ENCODE results near the gene CUX1. TPM values are rescaled to one million over a fixed set of nuclear protein-coding genes. Genes with fewer than 3 reads are reported as not detected.
A peak's percentile ranks its signal among the peaks of the same experiment; 100 is the strongest.
"Not testable (repeated sequence)": the region's sequence is repeated elsewhere in the genome, so short reads cannot be mapped to it uniquely, and the experiment has no call there.

CUX1 gene
- total RNA-seq, 2 donors from 2014 or later, result 87.6 to 120 TPM

DNA sequence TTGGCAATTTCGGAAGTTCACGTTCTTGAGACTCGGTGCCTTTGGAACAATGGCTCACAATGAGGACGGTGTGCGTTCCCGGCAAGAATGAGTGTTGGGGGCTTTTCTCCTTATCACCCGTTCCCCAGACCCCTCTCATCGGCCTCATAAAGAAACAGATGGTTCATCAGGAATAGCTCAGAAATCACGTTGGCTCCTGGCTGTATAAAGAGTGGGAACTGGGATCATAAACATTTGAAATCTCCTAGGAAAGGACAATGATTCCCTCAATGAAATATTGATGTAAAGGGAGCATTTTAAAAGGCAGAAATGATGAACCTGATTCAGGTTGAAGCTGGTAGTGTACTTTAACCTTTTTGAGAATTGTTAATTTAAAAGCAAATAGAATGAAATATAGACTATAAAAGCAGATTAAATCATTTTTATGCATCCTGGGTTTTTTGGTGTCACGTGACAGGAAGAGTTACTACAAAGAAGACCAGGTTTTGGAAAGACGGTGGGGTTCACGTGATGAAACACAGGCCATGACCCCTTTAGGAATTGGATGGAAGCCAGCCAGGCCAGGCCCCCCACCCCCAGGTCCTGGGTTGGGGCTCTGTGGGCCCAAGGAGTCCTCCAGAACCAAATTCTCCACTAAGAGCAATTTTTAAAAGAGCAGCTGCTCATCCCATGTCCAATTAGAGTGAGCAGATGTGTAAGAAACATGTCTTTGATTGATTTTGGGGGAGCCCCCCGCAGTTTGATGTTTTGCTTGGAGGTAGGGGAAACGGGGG lies 63.0 kb downstream of the CUX1 start:
- intact Hi-C loops (cut with DNase I), result loop anchor here in 1 of 2 donors (5.0 kb wide), 1 partner anchor 718 kb away; no protein-coding TSS in a partner anchor
- peak; percentile 54 for DNase-seq (ENCODE audit: low spot score)

DNA sequence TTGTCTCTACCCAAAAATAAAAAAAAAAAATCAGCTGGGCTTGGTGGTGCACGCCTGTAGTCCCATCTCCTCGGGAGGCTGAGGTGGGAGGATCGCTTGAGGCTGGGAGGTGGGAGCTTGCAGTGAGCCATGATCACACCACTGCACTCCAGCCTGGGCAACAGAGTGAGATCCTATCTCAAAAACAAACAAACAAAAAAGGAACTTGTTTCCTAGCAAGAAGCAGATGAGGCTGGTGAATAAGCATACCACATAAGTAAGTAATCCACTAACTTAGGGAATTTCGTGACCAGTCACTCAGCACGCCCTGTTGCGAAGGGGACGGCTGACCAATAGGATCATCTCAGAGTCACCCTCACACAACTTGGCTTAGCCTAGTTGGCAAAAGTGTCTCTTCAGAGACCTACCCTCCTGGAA lies 64.6 kb downstream of the CUX1 start:
- no peak for DNase-seq (ENCODE audit: low spot score)
- intact Hi-C loops (cut with DNase I), result loop anchor here in 1 of 2 donors (5.0 kb wide), 1 partner anchor 720 kb away; no protein-coding TSS in a partner anchor

- intact Hi-C loops (cut with DNase I), result loop anchor here in 1 of 2 donors (5.0 kb wide), 1 partner anchor 721 kb away; no protein-coding TSS in a partner anchor
These were observed 65.5 kb downstream of the CUX1 start for GRCh38 chr7:101882595-101883564.

GRCh38 chr7:101884671-101885596 lies 67.5 kb downstream of the CUX1 start:
- intact Hi-C loops (cut with DNase I), result loop anchor here (5.0 kb wide), 2 partner anchors 68 to 723 kb away; partner anchors contain the start of gene CUX1 (in 1 of the 2)
- DNase-seq (ENCODE audit: low spot score), result no peak

More at GRCh38 chr7:101882595-101883564, 65.5 kb downstream of the CUX1 start:
- peak; percentile 93 for DNase-seq (ENCODE audit: low spot score)

- intact Hi-C loops (cut with DNase I), result loop anchor here in 1 of 2 donors (5.0 kb wide), 1 partner anchor 68 kb away; the partner anchor contains the start of gene CUX1
- no peak for DNase-seq (ENCODE audit: low spot score)
These were observed 68.2 kb downstream of the CUX1 start for GRCh38 chr7:101885597-101885955.

DNA sequence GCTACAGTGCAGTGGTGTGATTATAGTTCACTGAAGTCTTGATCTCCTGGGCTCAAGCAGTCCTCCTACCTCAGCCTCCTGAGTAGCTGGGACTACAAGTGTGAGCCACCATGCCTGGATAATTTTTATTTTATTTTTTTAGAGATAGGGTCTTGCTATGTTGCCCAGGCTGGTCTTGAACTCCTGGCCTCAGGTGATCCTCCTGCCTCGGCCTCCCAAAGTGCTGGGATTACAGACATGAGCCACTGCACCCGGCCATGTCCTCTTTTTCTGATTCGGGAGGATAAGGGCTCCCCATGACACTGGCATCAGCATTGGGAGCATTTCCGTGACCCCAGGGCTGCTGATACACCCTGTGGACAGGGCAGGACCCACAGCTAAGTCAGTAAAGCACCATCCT lies 69.9 kb downstream of the CUX1 start:
- DNase-seq (ENCODE audit: low spot score), result not testable (repeated sequence)
- intact Hi-C loops (cut with DNase I), result loop anchor here in 1 of 2 donors (5.0 kb wide), 1 partner anchor 70 kb away; the partner anchor contains the start of gene CUX1

GRCh38 chr7:101888564-101888963 lies 71.1 kb downstream of the CUX1 start:
- not testable (repeated sequence) for DNase-seq (ENCODE audit: low spot score)
- intact Hi-C loops (cut with DNase I), result loop anchor here in 1 of 2 donors (1.0 to 5.0 kb wide), 2 partner anchors 34 to 71 kb away; partner anchors contain the start of gene CUX1

- no peak for DNase-seq (ENCODE audit: low spot score)
- intact Hi-C loops (cut with DNase I), result no loop called here
These were observed 73.5 kb downstream of the CUX1 start for GRCh38 chr7:101890749-101891523.

- no peak for DNase-seq (ENCODE audit: low spot score)
- intact Hi-C loops (cut with DNase I), result no loop called here
These were observed 74.7 kb downstream of the CUX1 start for GRCh38 chr7:101891936-101892640.

- intact Hi-C loops (cut with DNase I), result no loop called here
- no peak for DNase-seq (ENCODE audit: low spot score)
These were observed 76.1 kb downstream of the CUX1 start for GRCh38 chr7:101893341-101894082.

DNA sequence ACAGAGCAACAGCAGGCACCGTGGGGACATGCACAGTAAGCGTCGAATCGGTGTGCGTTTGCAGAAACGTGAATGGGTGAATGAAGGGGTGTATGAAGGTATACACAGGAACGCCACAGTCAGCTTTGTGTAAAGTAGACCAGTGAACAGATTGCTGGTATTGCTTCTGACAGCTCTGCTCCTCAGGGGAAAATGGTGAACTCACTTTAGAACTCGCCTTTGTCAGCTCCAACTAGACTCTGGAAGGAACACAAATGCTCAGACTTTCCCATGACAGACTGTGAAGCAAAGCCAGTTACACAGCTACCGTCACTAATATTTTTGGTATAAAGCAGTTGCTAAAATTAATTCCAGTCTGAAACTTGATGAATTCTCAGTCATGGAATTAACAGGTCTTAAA lies 78.9 kb downstream of the CUX1 start:
- intact Hi-C loops (cut with DNase I), result no loop called here
- DNase-seq (ENCODE audit: low spot score), result peak; percentile 46

DNA sequence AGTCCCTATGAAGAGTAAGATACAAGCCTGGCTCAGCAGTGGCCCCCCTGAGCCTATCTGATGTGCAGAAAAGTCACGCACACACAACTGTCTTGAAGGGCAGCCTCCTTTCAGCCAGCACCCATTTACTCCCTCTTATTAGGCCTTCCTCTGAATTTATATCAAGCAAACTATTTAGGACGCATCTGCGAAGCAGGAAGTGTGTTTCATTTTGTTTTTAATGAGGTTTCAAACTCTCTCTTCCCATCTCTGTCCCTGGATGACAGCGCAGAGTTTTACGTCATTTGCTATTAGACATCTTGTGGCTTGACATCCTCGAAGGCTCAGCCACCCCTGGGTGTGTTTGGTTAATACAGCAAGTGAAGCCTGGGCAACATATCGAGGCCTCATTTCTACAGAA lies 79.5 kb downstream of the CUX1 start:
- DNase-seq (ENCODE audit: low spot score), result no peak
- intact Hi-C loops (cut with DNase I), result no loop called here

- DNase-seq (ENCODE audit: low spot score), result peak; percentile 30
- intact Hi-C loops (cut with DNase I), result no loop called here
These were observed 80.7 kb downstream of the CUX1 start for GRCh38 chr7:101898106-101898505.

- intact Hi-C loops (cut with DNase I), result no loop called here
- no peak for DNase-seq (ENCODE audit: low spot score)
These were observed 82.2 kb downstream of the CUX1 start for GRCh38 chr7:101899616-101900015.

- DNase-seq (ENCODE audit: low spot score), result no peak
These were observed 82.7 kb downstream of the CUX1 start for GRCh38 chr7:101900103-101900502.

GRCh38 chr7:101901661-101902491 lies 84.5 kb downstream of the CUX1 start:
- peak; percentile 71 for DNase-seq (ENCODE audit: low spot score)
- intact Hi-C loops (cut with DNase I), result no loop called here

More at GRCh38 chr7:101900103-101900502, 82.7 kb downstream of the CUX1 start:
- intact Hi-C loops (cut with DNase I), result no loop called here
